Right atrium auricular region (tissue), 2 donors: ENCODE results near the gene JAML. TPM values are rescaled to one million over a fixed set of nuclear protein-coding genes. Genes with fewer than 3 reads are reported as not detected.

Experiments
- DNase-seq: peaks from one replicate; pipeline ENCODE4 v3.0.0-alpha.2; 2019; ENCODE audit warnings: low spot score
- H3K27ac ChIP-seq, 2 donors: fragments of 200-600 bp; sonication (generic); 1 replicate in 1 of 2; 2 replicates in 1 of 2; pipeline ENCODE4 v1.5.1; 2016 to 2019
- H3K27me3 ChIP-seq, 2 donors: fragments of 200-600 bp; sonication (generic); one replicate each; pipeline versions ENCODE4 v1.5.1 to v1.6.0; 2017 to 2019
- H3K36me3 ChIP-seq: fragments of 200-600 bp; sonication (generic); one replicate; pipeline ENCODE4 v1.5.1; 2016
- H3K4me1 ChIP-seq, 2 donors: fragments of 200-600 bp; sonication (generic); one replicate each; pipeline versions ENCODE4 v1.5.1 to v1.6.0; 2017 to 2019
- H3K4me3 ChIP-seq, 2 donors: fragments of 200-600 bp; sonication (generic); 1 replicate in 1 of 2; 2 replicates in 1 of 2; pipeline ENCODE4 v1.5.1; 2017 to 2019; ENCODE audit warnings: mild to moderate bottlenecking in 1 of 2, moderate library complexity in 1 of 2
- H3K9me3 ChIP-seq, 2 donors: fragments of 200-600 bp; sonication (generic); one replicate each; pipeline ENCODE4 v1.5.1; 2019
- CTCF ChIP-seq, 2 donors: fragments of 200-600 bp; sonication (generic); IDR thresholded peaks; one replicate each; pipeline ENCODE4 v1.5.1; 2019; ENCODE audit warnings: antibody characterized with exemption in 2 of 2
- total RNA-seq, 2 donors: library from RNA; depleted of rRNA; stranded (reverse); fragments of >200 nt; gene quantifications; one replicate each; pipeline ENCODE4 v1.1.0, GENCODE V29; 2016

Gene JAML
- total RNA-seq, 2 donors from 2014 or later, result 0.48 to 2.2 TPM

- no peak for TF ChIP-seq CTCF (IDR thresholded peaks at IDR 0.05)
- Histone ChIP-seq H3K4me1 (peaks cover 0 to 40% of the 10 kb centered on the region in 2 donors), H3K27ac (no peak overlapping the region), H3K9me3 (no peaks in the 10 kb centered on the region), H3K27me3 (no peaks in the 10 kb centered on the region), H3K4me3 (no peak overlapping the region), H3K36me3 (no peaks in the 10 kb centered on the region)
- no peak for DNase-seq
Measured at GRCh38 chr11:118148856-118149255, 76.0 kb downstream of the JAML start.

DNA sequence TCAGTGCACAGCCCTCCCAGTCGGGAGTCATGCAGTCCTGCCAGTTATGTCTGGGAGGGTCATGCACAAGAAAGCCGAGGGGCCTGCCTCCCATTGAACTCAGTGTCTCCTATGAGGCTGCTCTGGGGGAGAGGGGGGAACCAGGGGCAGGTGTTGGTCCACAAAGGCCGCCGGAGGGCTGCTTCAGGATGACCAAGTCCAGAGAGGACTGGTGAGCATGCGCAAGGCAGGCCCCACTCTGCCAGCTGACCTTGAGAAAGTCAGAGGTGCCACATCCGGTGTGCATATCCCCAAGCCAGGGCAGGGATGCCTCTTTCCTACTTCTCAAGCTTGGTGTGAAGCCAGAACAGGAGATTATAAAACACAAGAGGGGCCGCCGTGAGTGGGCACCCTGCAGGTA lies 76.6 kb downstream of the JAML start:
- H3K9me3 ChIP-seq, result no peaks in the 10 kb centered on the region
- peaks cover 0 to 37% of the 10 kb centered on the region in 2 donors for H3K4me1 ChIP-seq
- H3K36me3 ChIP-seq, result no peaks in the 10 kb centered on the region
- TF ChIP-seq CTCF (IDR thresholded peaks at IDR 0.05), result no peak
- no peaks in the 10 kb centered on the region for H3K27me3 ChIP-seq
- no peak for DNase-seq
- peak overlapping the region in 1 of 2 donors; percentile 25 for H3K27ac ChIP-seq
- H3K4me3 ChIP-seq, result no peak overlapping the region

DNA sequence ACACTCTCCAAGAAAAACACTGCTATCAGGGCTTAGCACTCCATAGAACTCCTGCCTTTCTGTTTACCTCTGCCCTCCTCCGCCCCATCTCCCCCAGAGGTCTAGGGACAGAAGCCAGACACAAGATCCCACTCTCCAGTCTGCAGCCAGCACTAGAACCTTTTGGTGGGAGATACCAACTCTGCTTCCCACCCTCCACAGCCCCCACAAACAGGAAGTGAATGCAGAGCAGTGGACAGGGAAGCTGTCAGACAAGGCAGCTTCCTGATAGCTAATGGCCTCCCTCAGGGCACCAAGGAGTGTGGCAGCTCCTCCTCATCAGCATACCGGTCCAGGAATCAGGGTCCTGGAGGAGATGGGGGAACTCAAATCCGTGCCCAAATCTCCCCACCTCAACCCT lies 77.3 kb downstream of the JAML start:
- no peaks in the 10 kb centered on the region for H3K27me3 ChIP-seq
- H3K4me3 ChIP-seq, result no peak overlapping the region
- H3K27ac ChIP-seq, result no peak overlapping the region
- no peak for DNase-seq
- peaks cover 0 to 37% of the 10 kb centered on the region in 2 donors for H3K4me1 ChIP-seq
- no peaks in the 10 kb centered on the region for H3K36me3 ChIP-seq
- TF ChIP-seq CTCF (IDR thresholded peaks at IDR 0.05), result no peak
- no peaks in the 10 kb centered on the region for H3K9me3 ChIP-seq

GRCh38 chr11:118146554-118146953 lies 78.3 kb downstream of the JAML start:
- peak overlapping the region; percentile 61 to 76 for H3K27ac ChIP-seq
- no peaks in the 10 kb centered on the region for H3K27me3 ChIP-seq
- H3K4me3 ChIP-seq, result no peak overlapping the region
- no peak for TF ChIP-seq CTCF (IDR thresholded peaks at IDR 0.05)
- no peaks in the 10 kb centered on the region for H3K36me3 ChIP-seq
- H3K4me1 ChIP-seq, result peaks cover 0 to 30% of the 10 kb centered on the region in 2 donors
- DNase-seq, result no peak
- no peaks in the 10 kb centered on the region for H3K9me3 ChIP-seq

DNA sequence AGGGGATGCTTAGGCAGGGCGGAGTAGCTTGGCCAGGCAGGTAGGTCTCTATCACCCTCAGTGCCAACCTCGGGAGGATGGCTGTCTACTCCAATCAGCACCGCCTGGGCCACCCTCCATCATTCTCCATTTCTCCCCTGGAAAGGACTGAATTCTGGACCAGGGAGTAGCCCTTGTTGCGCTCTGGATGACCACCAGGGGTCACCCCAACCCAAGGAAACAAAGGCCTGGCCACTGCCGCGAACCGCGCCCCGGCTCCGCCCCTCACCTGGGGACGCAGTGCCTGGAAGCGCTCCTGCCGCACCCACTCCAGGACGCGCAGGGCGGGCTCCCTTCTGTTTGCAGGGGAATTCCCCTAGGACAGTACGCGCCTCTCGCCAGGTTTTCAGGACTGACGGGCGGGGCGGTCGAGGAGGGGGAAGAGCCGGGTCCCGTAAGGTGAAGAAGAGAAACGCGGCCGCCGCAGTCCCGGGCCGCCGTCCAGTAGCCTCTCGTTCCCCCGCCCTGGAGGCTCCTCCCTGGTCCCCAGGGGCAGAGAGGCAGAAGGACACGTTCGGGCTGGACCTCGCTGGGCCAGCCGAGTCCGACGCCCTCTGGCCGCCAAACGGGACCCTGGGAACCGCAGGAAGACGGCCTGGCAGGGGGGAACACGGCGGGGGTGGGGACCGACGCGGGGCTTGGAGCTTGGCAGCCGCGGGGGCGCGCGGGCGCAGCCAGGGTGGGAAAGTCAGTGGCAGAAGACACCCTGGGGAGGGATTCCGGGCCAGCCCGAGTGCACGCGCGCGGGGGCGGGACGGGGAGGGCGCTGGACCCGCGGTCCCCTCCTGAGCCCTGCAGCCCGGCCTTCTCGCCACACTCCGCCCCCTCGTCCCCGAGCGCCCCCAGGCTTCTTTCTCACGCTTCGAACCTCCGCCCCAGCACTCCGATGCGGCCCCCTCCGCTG lies 79.3 kb downstream of the JAML start:
- Histone ChIP-seq H3K27me3 (no peaks in the 10 kb centered on the region), H3K4me3 (peak overlapping the region; percentile 35 to 69), H3K36me3 (no peaks in the 10 kb centered on the region), H3K9me3 (no peaks in the 10 kb centered on the region), H3K27ac (peak overlapping the region; percentile 61 to 76), H3K4me1 (peaks cover 0 to 30% of the 10 kb centered on the region in 2 donors)
- peak; percentile 80 for DNase-seq
- peak; percentile 75 to 91 for TF ChIP-seq CTCF (IDR thresholded peaks at IDR 0.05)
